H1 (cell line): ENCODE results near the gene TFEC. TPM values are rescaled to one million over a fixed set of nuclear protein-coding genes. Genes with fewer than 3 reads are reported as not detected.
"Not testable (repeated sequence)": the region's sequence is repeated elsewhere in the genome, so short reads cannot be mapped to it uniquely, and the experiment has no call there.

Experiments
- CTCF ChIA-PET: fragments of 300-600 bp; sonication (Branson Sonifier 250); formaldehyde crosslinking; loops from one replicate; lab custom pipeline; 2021; ENCODE audit not compliant: partially characterized antibody; lab: Charles Lee
- POLR2A ChIA-PET: fragments of 300-600 bp; sonication (Branson Sonifier 250); formaldehyde crosslinking; loops from one replicate; lab custom pipeline; 2021; ENCODE audit warnings: inconsistent platforms; ENCODE audit not compliant: partially characterized antibody; lab: Charles Lee
- DNase-seq, 2 experiments: peaks; one replicate each; pipeline versions ENCODE4 v3.0.0 to v3.0.0-alpha.2; 2010 to 2022; ENCODE audit warnings: low spot score in 2 of 2, low read depth in 1 of 2, mixed read lengths in 1 of 2
- FAIRE-seq: peaks from 2 replicates; lab custom pipeline; 2011; peaks lifted over from hg19 to GRCh38; lab: Jason Lieb, UNC
- H2AFZ ChIP-seq: 2 replicates; pipeline ENCODE4 v1.8.1; 2012; ENCODE audit warnings: low read length, inconsistent platforms
- H2AK5ac ChIP-seq: 2 replicates; pipeline ENCODE4 v1.6.1; 2013; ENCODE audit warnings: low read depth, low read length
- H2BK120ac ChIP-seq: replicated peaks from 2 replicates; pipeline ENCODE3; 2013; ENCODE audit warnings: low read depth, low read length, inconsistent platforms
- H2BK12ac ChIP-seq: 2 replicates; pipeline ENCODE4 v1.6.1; 2013; ENCODE audit warnings: low read depth, low read length
- H2BK15ac ChIP-seq: 2 replicates; pipeline ENCODE4 v1.6.1; 2013; ENCODE audit warnings: low read length
- H2BK20ac ChIP-seq: 2 replicates; pipeline ENCODE4 v1.6.1; 2013; ENCODE audit warnings: low read length
- H2BK5ac ChIP-seq: 2 replicates; pipeline ENCODE4 v1.6.1; 2013; ENCODE audit warnings: low read depth, low read length
- H3K14ac ChIP-seq: 2 replicates; pipeline ENCODE4 v1.6.1; 2013; ENCODE audit warnings: inconsistent platforms; ENCODE audit not compliant: insufficient read length
- H3K18ac ChIP-seq: 2 replicates; pipeline ENCODE4 v1.6.1; 2013; ENCODE audit warnings: low read length; ENCODE audit errors: extremely low read depth
- H3K23ac ChIP-seq: 2 replicates; pipeline ENCODE4 v1.6.1; 2013; ENCODE audit warnings: inconsistent platforms; ENCODE audit not compliant: insufficient read length
- H3K23me2 ChIP-seq: 2 replicates; pipeline ENCODE4 v1.6.1; 2013; ENCODE audit warnings: low read depth, low read length
- H3K27ac ChIP-seq: 2 replicates; pipeline ENCODE4 v1.6.1; 2011; ENCODE audit warnings: low read depth, low read length, inconsistent platforms
- H3K27me3 ChIP-seq, 4 experiments: replicated peaks in 1 of 4; 1 replicate in 1 of 4; 2 replicates in 3 of 4; pipeline versions ENCODE4 v1.6.1 to v1.8.1; 2011 to 2013; ENCODE audit warnings: low read length in 3 of 4, mild to moderate bottlenecking in 3 of 4, inconsistent platforms in 2 of 4, mixed read lengths in 2 of 4, moderate library complexity in 1 of 4; ENCODE audit not compliant: control insufficient read depth in 3 of 4, insufficient read depth in 3 of 4; ENCODE audit errors: extremely low read depth in 1 of 4
- H3K36me3 ChIP-seq, 4 experiments: 2 replicates each; pipeline versions ENCODE4 v1.6.1 to v1.8.1; 2011 to 2013; ENCODE audit warnings: mild to moderate bottlenecking in 4 of 4, low read length in 3 of 4, moderate library complexity in 2 of 4, control low read depth in 1 of 4, inconsistent platforms in 1 of 4; ENCODE audit not compliant: insufficient read depth in 4 of 4, control insufficient read depth in 2 of 4
- H3K4ac ChIP-seq: replicated peaks from 2 replicates; pipeline ENCODE3; 2013; ENCODE audit warnings: low read length, low read depth, mixed read lengths, inconsistent platforms; ENCODE audit not compliant: insufficient read length
- H3K4me1 ChIP-seq, 4 experiments: replicated peaks in 1 of 4; 1 replicate in 1 of 4; 2 replicates in 3 of 4; pipeline versions ENCODE4 v1.6.1 to v1.8.1; 2011 to 2013; ENCODE audit warnings: low read length in 3 of 4, inconsistent platforms in 2 of 4, mixed read lengths in 1 of 4; ENCODE audit not compliant: insufficient read depth in 4 of 4, control insufficient read depth in 3 of 4
- H3K4me2 ChIP-seq, 2 experiments: 2 replicates each; pipeline versions ENCODE4 v1.6.1 to v1.8.1; 2011 to 2013; ENCODE audit warnings: low read depth in 2 of 2, low read length in 2 of 2, control low read depth in 1 of 2, inconsistent platforms in 1 of 2, mild to moderate bottlenecking in 1 of 2; ENCODE audit not compliant: insufficient read depth in 1 of 2
- H3K4me3 ChIP-seq, 4 experiments: fragments of 200-600, 300-600 bp in 1 of 4; sonication (generic), shearing (Covaris generic), sonication (Bioruptor Twin) in 1 of 4; 2 replicates each; pipeline versions ENCODE4 v1.5.1 to v1.8.1; 2011 to 2016; ENCODE audit warnings: low read length in 4 of 4, low read depth in 3 of 4, control low read depth in 2 of 4, inconsistent platforms in 2 of 4, mild to moderate bottlenecking in 2 of 4, mixed read lengths in 1 of 4, moderate library complexity in 1 of 4; ENCODE audit not compliant: insufficient read depth in 2 of 4; ENCODE audit errors: extremely low read depth in 1 of 4
- H3K56ac ChIP-seq: replicated peaks from 2 replicates; pipeline ENCODE3; 2013; ENCODE audit warnings: low read depth, mild to moderate bottlenecking, mixed read lengths, low read length, inconsistent platforms; ENCODE audit not compliant: insufficient read length
- H3K79me1 ChIP-seq: 2 replicates; pipeline ENCODE4 v1.6.1; 2013; ENCODE audit warnings: low read depth, low read length, control low read depth
- H3K79me2 ChIP-seq, 2 experiments: 2 replicates each; pipeline versions ENCODE4 v1.6.1 to v1.8.1; 2012 to 2013; ENCODE audit warnings: low read length in 2 of 2, mild to moderate bottlenecking in 2 of 2, inconsistent platforms in 1 of 2; ENCODE audit not compliant: insufficient read depth in 2 of 2, control insufficient read depth in 1 of 2
- H3K9ac ChIP-seq, 4 experiments: replicated peaks in 1 of 4; 1 replicate in 1 of 4; 2 replicates in 3 of 4; pipeline versions ENCODE4 v1.6.1 to v1.8.1; 2011 to 2013; ENCODE audit warnings: low read depth in 3 of 4, low read length in 3 of 4, control low read depth in 2 of 4, mild to moderate bottlenecking in 2 of 4, moderate library complexity in 2 of 4, inconsistent platforms in 1 of 4; ENCODE audit errors: extremely low read depth in 1 of 4
- H3K9me3 ChIP-seq, 2 experiments: 2 replicates each; pipeline versions ENCODE4 v1.6.1 to v1.8.1; 2012 to 2013; ENCODE audit warnings: mild to moderate bottlenecking in 2 of 2, moderate library complexity in 2 of 2, control low read depth in 1 of 2, inconsistent platforms in 1 of 2, low read depth in 1 of 2, low read length in 1 of 2, mixed read lengths in 1 of 2; ENCODE audit not compliant: insufficient read depth in 2 of 2
- H4K20me1 ChIP-seq, 2 experiments: replicated peaks in 1 of 2; 2 replicates each; pipeline versions ENCODE3 to v1.8.1; 2011 to 2013; ENCODE audit warnings: inconsistent platforms in 2 of 2, low read length in 2 of 2, mild to moderate bottlenecking in 1 of 2; ENCODE audit not compliant: insufficient read depth in 2 of 2, control insufficient read depth in 1 of 2
- H4K5ac ChIP-seq: 2 replicates; pipeline ENCODE4 v1.6.1; 2013; ENCODE audit warnings: low read length, low read depth, mixed read lengths, inconsistent platforms; ENCODE audit not compliant: insufficient read length
- H4K8ac ChIP-seq: 2 replicates; pipeline ENCODE4 v1.8.0; 2013; ENCODE audit warnings: mild to moderate bottlenecking, moderate library complexity, low read length, inconsistent platforms; ENCODE audit not compliant: insufficient read depth; ENCODE audit errors: extremely low read depth
- H4K91ac ChIP-seq: replicated peaks from 2 replicates; pipeline ENCODE3; 2013; ENCODE audit warnings: low read length, mixed read lengths, inconsistent platforms; ENCODE audit not compliant: insufficient read length
- CHD1 ChIP-seq: IDR thresholded peaks from 2 replicates; pipeline ENCODE4 v1.6.1; 2012; ENCODE audit warnings: low read depth, low read length, improper control_type of control experiment
- MAFK ChIP-seq: IDR thresholded peaks from 2 replicates; pipeline ENCODE4 v1.6.1; 2012; ENCODE audit warnings: low read depth, mild to moderate bottlenecking, improper control_type of control experiment, low read length
- SAP30 ChIP-seq: fragments of 300-600 bp; sonication (generic); IDR thresholded peaks from 2 replicates; pipeline ENCODE4 v1.7.1; 2012; ENCODE audit warnings: low read length, moderate library complexity, mild to moderate bottlenecking, inconsistent platforms; ENCODE audit not compliant: insufficient read depth, insufficient replicate concordance
- TEAD4 ChIP-seq: IDR thresholded peaks from 2 replicates; pipeline ENCODE4 v1.6.1; 2012; ENCODE audit warnings: low read depth, low read length, inconsistent platforms, mixed read lengths
- WGBS, 2 experiments: shearing (Covaris generic) in 1 of 2; methylation state at CpG; one replicate each; pipeline versions ENCODE4 v1.1.6 to v1.1.7; 2013 to 2015; ENCODE audit warnings: low lambda C conversion rate in 2 of 2, mixed read lengths in 2 of 2, inconsistent platforms in 1 of 2, low coverage in 1 of 2, missing lambda C conversion rate in 1 of 2; ENCODE audit not compliant: insufficient replicate concordance in 2 of 2, insufficient coverage in 1 of 2, insufficient read length in 1 of 2; ENCODE audit errors: extremely low coverage in 1 of 2, missing lambda C conversion rate in 1 of 2; 5-methylcytosine and 5-hydroxymethylcytosine counted together
- polyA plus RNA-seq, 7 experiments: library from polyadenylated mRNA; depleted of rRNA in 3 of 7; stranded (reverse) in 5 of 7; unstranded in 2 of 7; fragments of >200 nt in 5 of 7; fragments of 200-250 nt in 2 of 7; gene quantifications; 1 replicate in 5 of 7; 2 replicates in 1 of 7; 4 replicates in 1 of 7; pipeline versions ENCODE4 v1.2.1 to v1.2.3, GENCODE V29; 2011 to 2013; ENCODE audit warnings: missing spikeins in 2 of 7, mixed read lengths in 2 of 7
- total RNA-seq: library from RNA; stranded (reverse); fragmentation: NEBNext Ultra II Directional; extraction: Animal tissue kit (Norgen Biotek cat#: 25700); gene quantifications from 2 replicates; pipeline ENCODE4 v1.2.1, GENCODE V29; 2021

Gene TFEC
- total and polyA plus RNA-seq, 2 of the 8 experiments (the other 6 are each of a cell fraction or from before 2014, with no cell fraction given), result not detected

DNA sequence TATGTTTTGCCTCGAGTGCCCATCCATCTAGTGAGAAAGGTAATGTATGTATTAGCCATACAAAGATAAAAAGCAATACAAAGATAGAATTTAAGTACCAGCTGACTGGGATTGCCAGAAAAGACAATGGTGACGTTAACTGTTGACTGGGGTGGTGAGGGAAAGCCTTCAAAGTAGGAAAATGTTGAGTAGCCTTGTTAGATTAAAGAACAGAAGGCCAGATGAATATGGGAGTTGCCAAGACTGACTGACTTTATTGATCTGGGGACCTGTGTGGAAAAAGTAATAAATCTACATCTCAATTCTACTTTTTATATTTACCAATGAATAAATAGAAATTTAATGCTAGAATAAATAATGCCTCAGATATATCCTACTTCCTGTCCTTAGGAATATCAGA, 97.7 kb downstream of the TFEC start (continued):
- TF ChIP-seq CHD1 (no peak), SAP30 (no peak), TEAD4 (no peak), MAFK (no peak)

DNA sequence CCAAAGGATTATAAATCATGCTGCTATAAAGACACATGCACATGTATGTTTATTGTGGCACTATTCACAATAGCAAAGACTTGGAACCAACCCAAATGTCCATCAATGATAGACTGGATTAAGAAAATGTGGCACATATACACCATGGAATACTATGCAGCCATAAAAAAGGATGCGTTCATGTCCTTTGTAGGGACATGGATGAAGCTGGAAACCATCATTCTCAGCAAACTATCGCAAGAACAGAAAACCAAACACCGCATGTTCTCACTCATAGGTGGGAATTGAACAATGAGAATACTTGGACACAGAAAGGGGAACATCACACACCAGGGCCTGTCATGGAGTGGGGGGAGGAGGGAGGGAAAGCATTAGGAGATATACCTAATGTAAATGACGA, 100.4 kb downstream of the TFEC start:
- FAIRE-seq, H3K79me2 ChIP-seq, H3K56ac ChIP-seq, DNase-seq, H2AFZ ChIP-seq, CTCF ChIA-PET, H3K27me3 ChIP-seq, H2BK120ac ChIP-seq, H2BK15ac ChIP-seq, H2AK5ac ChIP-seq, H2BK5ac ChIP-seq, H3K4me1 ChIP-seq, H3K14ac ChIP-seq, H3K9me3 ChIP-seq, H3K36me3 ChIP-seq, H3K23ac ChIP-seq, H4K20me1 ChIP-seq, H3K79me1 ChIP-seq, H3K27ac ChIP-seq, POLR2A ChIA-PET, H4K5ac ChIP-seq, H3K23me2 ChIP-seq, H4K8ac ChIP-seq, H3K4me2 ChIP-seq, H3K18ac ChIP-seq, H2BK12ac ChIP-seq, H2BK20ac ChIP-seq, H4K91ac ChIP-seq, H3K9ac ChIP-seq, H3K4ac ChIP-seq, H3K4me3 ChIP-seq: not testable (repeated sequence)
- 100% methylated on average over 1 of the region's 4 CpGs; no CpG with 5 or more reads in 1 of the 2 experiments for WGBS, 2 experiments
